A549 treated with DMSO at 1 μM for 4 hours (cell line): ENCODE results near the gene DLX5. TPM values are rescaled to one million over a fixed set of nuclear protein-coding genes. Genes with fewer than 3 reads are reported as not detected.

Source experiments
- total RNA-seq: library from RNA; stranded (reverse); fragments of 200-300 nt; extraction: Qiagen RNA extraction; gene quantifications from 5 replicates; pipeline ENCODE4 v1.2.3, GENCODE V29; 2022; ENCODE audit warnings: low read depth

The DLX5 gene
- not detected in 5 replicates for total RNA-seq

GRCh38 chr7:97024209-97025129, at the start of gene DLX5:
Gene DLX5, minus strand, starts transcription at chr7:97024831. Its CDS starts 208 bp downstream, at chr7:97024623.

DNA sequence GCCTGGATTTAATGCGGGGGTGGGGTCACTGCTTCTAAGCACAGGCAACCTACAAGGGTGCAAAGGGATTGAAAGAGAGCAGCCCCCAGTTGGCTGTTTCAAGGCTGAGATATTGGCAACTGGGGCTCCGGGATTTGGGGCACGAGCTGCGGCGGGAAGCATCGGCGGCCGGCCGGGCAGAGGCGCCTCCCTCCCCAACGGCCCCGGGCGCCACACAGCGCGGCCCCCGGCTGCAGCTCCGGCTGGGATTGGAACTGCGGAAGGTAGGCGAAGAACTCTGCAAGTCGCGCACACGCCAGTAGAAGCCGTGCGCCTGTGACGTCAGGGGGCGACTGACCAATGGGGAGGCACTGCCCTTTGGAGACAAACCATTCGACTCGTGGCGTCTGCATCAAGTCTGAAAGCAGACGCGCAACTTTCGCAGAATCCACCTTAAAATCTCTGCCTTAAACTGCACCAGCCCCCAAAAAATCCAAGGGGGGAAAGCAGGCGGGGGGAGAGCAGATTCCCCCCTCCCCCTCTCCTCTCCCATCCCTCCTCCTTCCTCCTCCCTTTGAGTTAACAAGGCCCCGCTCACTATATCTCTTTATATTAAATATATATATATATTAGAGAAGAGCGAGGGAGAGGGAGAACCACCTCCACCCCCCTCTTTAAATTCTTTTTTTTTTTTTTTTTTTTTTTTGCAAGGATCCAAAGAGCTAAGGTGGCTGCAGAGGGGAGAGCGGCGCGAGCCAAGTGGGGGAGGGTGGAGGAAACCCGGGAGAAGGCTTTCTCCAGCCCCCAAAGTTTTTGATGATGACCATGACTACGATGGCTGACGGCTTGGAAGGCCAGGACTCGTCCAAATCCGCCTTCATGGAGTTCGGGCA, 19.2 kb downstream of the DLX5 start, which contains the start of gene DLX6:
Gene DLX6 (plus strand): TSS at position 371 of the 872 bp plus-strand sequence. CDS start 425 bp downstream, at position 796.

Other genes with a start within 250 kb of the DLX5 start
- 0.09 to 0.17 TPM in 2 of 5 replicates, not detected in the others for gene DLX6, start 19.3 kb downstream of the DLX5 start, total RNA-seq
- 16.6 to 45.7 TPM (median 28.3 TPM) in 5 replicates for gene SDHAF3, start 92.9 kb upstream of the DLX5 start, total RNA-seq